B cell (primary cell): Measurements from ENCODE around the gene ZRANB3. TPM values are rescaled to one million over a fixed set of nuclear protein-coding genes. Genes with fewer than 3 reads are reported as not detected.

ENCODE experiments used
- ATAC-seq: fragments of 200-7000 bp; cut with Tn5 transposase; one replicate; pipeline ENCODE4 v1.10.0; 2021; ENCODE audit warnings: low read depth, mild to moderate bottlenecking, moderate number of reproducible peaks, moderate library complexity
- CTCF ChIA-PET: fragments of 350-600 bp; sonication (Branson Sonifier 250); formaldehyde crosslinking; loops from one replicate; lab custom pipeline; 2021; ENCODE audit warnings: antibody characterized with exemption, inconsistent platforms; lab: Charles Lee
- POLR2A ChIA-PET: fragments of 350-600 bp; sonication (Branson Sonifier 250); formaldehyde crosslinking; loops from one replicate; lab custom pipeline; 2021; ENCODE audit warnings: antibody characterized with exemption; lab: Charles Lee
- DNase-seq: peaks from one replicate; pipeline ENCODE4 v3.0.0; 2013
- H2AFZ ChIP-seq: 2 replicates; pipeline ENCODE4 v1.6.1; 2012; ENCODE audit warnings: mild to moderate bottlenecking, low read depth, low read length; ENCODE audit not compliant: insufficient read depth, poor library complexity, severe bottlenecking
- H3K27ac ChIP-seq, 2 donors: 1 replicate in 1 of 2; 2 replicates in 1 of 2; pipeline ENCODE4 v1.5.1; 2012 to 2013; ENCODE audit warnings: low read length in 2 of 2, mild to moderate bottlenecking in 2 of 2, moderate library complexity in 1 of 2
- H3K27me3 ChIP-seq, 4 experiments: fragments of 200-600 bp in 1 of 4; sonication (generic) in 1 of 4; replicated peaks in 1 of 4; 1 replicate in 2 of 4; 2 replicates in 2 of 4; pipeline versions ENCODE4 v1.6.1 to v1.7.0; 2013 to 2016; ENCODE audit warnings: low read length in 3 of 4, mild to moderate bottlenecking in 2 of 4, mixed read lengths in 1 of 4, moderate library complexity in 1 of 4; ENCODE audit not compliant: insufficient read depth in 4 of 4, control insufficient read depth in 3 of 4; ENCODE audit errors: control extremely low read depth in 1 of 4
- H3K36me3 ChIP-seq, 2 experiments: replicated peaks in 1 of 2; 1 replicate in 1 of 2; 2 replicates in 1 of 2; pipeline versions ENCODE4 v1.6.1 to v1.7.1; 2013; ENCODE audit warnings: low read length in 1 of 2; ENCODE audit not compliant: insufficient read depth in 2 of 2, control insufficient read depth in 1 of 2; ENCODE audit errors: control extremely low read depth in 1 of 2, extremely low read depth in 1 of 2
- H3K4me1 ChIP-seq, 2 donors: fragments of 200-600 bp in 1 of 2; sonication (generic) in 1 of 2; 1 replicate in 1 of 2; 2 replicates in 1 of 2; pipeline versions ENCODE4 v1.5.1 to v1.6.1; 2013 to 2017; ENCODE audit warnings: low read length in 2 of 2; ENCODE audit not compliant: control insufficient read depth in 2 of 2, insufficient read depth in 2 of 2
- H3K4me2 ChIP-seq: replicated peaks from 2 replicates; pipeline ENCODE3; 2012; ENCODE audit warnings: mild to moderate bottlenecking, low read depth, low read length; ENCODE audit not compliant: poor library complexity, severe bottlenecking
- H3K4me3 ChIP-seq, 5 experiments: fragments of 200-600 bp in 1 of 5; sonication (generic) in 1 of 5; 1 replicate in 3 of 5; 2 replicates in 2 of 5; pipeline versions ENCODE4 v1.5.1 to v1.7.0; 2011 to 2016; ENCODE audit warnings: low read length in 4 of 5, mild to moderate bottlenecking in 4 of 5, low read depth in 2 of 5, control low read depth in 1 of 5, moderate library complexity in 1 of 5; ENCODE audit not compliant: insufficient read depth in 1 of 5; ENCODE audit errors: control extremely low read depth in 1 of 5, extremely low read depth in 1 of 5
- H3K79me2 ChIP-seq: fragments of 200-600 bp; sonication (generic); one replicate; pipeline ENCODE4 v1.6.0; 2016; ENCODE audit warnings: low read length; ENCODE audit not compliant: control insufficient read depth, insufficient read depth
- H3K9ac ChIP-seq: fragments of 200-600 bp; sonication (generic); 2 replicates; pipeline ENCODE4 v1.6.1; 2017; ENCODE audit warnings: mild to moderate bottlenecking, low read length, moderate library complexity
- H3K9me3 ChIP-seq, 3 donors: one replicate each; pipeline versions ENCODE4 v1.6.1 to v1.7.1; 2013; ENCODE audit warnings: low read length in 2 of 3; ENCODE audit not compliant: control insufficient read depth in 2 of 3, insufficient read depth in 1 of 3; ENCODE audit errors: control extremely low read depth in 1 of 3
- H4K20me1 ChIP-seq: 2 replicates; pipeline ENCODE4 v1.6.0; 2012; ENCODE audit warnings: mild to moderate bottlenecking, low read length; ENCODE audit not compliant: insufficient read depth, control insufficient read depth, poor library complexity, severe bottlenecking
- H3K27ac Mint-ChIP-seq: one replicate; pipeline ENCODE4 v1.8.0; 2021; ENCODE audit warnings: mixed read lengths
- H3K27me3 Mint-ChIP-seq: one replicate; pipeline ENCODE4 v1.8.0; 2021; ENCODE audit warnings: mixed read lengths
- H3K4me1 Mint-ChIP-seq: one replicate; pipeline ENCODE4 v1.8.0; 2021; ENCODE audit warnings: mixed read lengths
- H3K4me3 Mint-ChIP-seq: one replicate; pipeline ENCODE4 v1.8.0; 2021; ENCODE audit warnings: mixed read lengths
- H3K9me3 Mint-ChIP-seq: one replicate; pipeline ENCODE4 v1.8.0; 2022; ENCODE audit warnings: mixed read lengths; ENCODE audit not compliant: insufficient read depth
- EZH2 ChIP-seq: IDR thresholded peaks from 2 replicates; pipeline ENCODE4 v1.6.1; 2012; ENCODE audit warnings: borderline replicate concordance, low read depth, mild to moderate bottlenecking, moderate library complexity, low read length; ENCODE audit not compliant: insufficient read depth, poor library complexity, severe bottlenecking
- WGBS: methylation state at CpG from one replicate; pipeline ENCODE4 v1.1.5; 2013; ENCODE audit warnings: missing lambda C conversion rate; ENCODE audit not compliant: insufficient coverage; 5-methylcytosine and 5-hydroxymethylcytosine counted together
- intact Hi-C: fragments of 100-400 bp; cut with micrococcal nuclease; formaldehyde crosslinking; loops from one replicate; pipeline ENCODE4 v1.10.0; 2022
- polyA plus RNA-seq: library from polyadenylated mRNA; depleted of rRNA; stranded (reverse); fragments of >200 nt; gene quantifications from 2 replicates; pipeline ENCODE4 v1.2.3, GENCODE V29; 2012
- total RNA-seq, 2 donors: library from RNA; stranded (reverse); fragments of 120-200 nt in 1 of 2; gene quantifications; 1 replicate in 1 of 2; 2 replicates in 1 of 2; pipeline versions ENCODE4 v1.2.3 to v1.2.4, GENCODE V29; 2013 to 2022
- TF ChIP-seq, protein P1 (sequence below): fragments of 200-600 bp; IDR thresholded peaks from one replicate; pipeline ENCODE4 v1.8.0; 2022; ENCODE audit warnings: antibody characterized with exemption, mild to moderate bottlenecking

ZRANB3 gene
- total and polyA plus RNA-seq, 2 donors (not counting 1 experiment from before 2014, with no cell fraction given): 2.4 to 9.8 TPM

DNA sequence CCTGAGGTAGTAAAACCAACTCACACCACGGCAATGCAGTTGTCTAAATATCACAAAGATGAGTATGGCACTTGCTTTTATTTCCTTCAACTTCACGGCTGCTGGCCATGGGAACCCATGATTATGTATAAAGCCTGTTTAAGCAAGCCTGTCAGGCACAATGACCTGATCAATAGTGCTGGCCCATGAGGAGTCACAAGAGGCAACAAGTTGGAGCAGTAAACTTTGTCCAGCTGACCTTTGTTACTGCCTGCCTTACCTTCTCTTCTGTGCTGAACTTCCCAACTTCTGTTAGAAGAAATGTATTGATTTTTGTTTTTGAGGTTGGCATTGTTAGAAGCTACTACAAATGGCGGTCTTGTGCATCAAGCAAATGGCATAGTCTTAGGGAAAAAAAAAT is 327.1 kb downstream of the ZRANB3 start:
- H3K27ac Mint-ChIP-seq: no peak overlapping the region
- no peak for ATAC-seq
- H3K4me3 Mint-ChIP-seq: no peak overlapping the region
- H3K27ac ChIP-seq: no peak overlapping the region
- H3K9me3 ChIP-seq: no peaks in the 10 kb centered on the region
- CTCF ChIA-PET: no interaction called here
- H3K27me3 ChIP-seq: no peaks in the 10 kb centered on the region
- TF ChIP-seq, protein P1, sequence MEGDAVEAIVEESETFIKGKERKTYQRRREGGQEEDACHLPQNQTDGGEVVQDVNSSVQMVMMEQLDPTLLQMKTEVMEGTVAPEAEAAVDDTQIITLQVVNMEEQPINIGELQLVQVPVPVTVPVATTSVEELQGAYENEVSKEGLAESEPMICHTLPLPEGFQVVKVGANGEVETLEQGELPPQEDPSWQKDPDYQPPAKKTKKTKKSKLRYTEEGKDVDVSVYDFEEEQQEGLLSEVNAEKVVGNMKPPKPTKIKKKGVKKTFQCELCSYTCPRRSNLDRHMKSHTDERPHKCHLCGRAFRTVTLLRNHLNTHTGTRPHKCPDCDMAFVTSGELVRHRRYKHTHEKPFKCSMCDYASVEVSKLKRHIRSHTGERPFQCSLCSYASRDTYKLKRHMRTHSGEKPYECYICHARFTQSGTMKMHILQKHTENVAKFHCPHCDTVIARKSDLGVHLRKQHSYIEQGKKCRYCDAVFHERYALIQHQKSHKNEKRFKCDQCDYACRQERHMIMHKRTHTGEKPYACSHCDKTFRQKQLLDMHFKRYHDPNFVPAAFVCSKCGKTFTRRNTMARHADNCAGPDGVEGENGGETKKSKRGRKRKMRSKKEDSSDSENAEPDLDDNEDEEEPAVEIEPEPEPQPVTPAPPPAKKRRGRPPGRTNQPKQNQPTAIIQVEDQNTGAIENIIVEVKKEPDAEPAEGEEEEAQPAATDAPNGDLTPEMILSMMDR: no peak
- no peak for TF ChIP-seq EZH2
- no peaks in the 10 kb centered on the region for H4K20me1 ChIP-seq
- no peaks in the 10 kb centered on the region for H3K27me3 Mint-ChIP-seq
- no peaks in the 10 kb centered on the region for H3K4me1 ChIP-seq
- WGBS: 100% methylated on average over 1 of the region's 3 CpGs
- POLR2A ChIA-PET: no interaction called here
- no peak overlapping the region for H3K4me2 ChIP-seq
- H3K9me3 Mint-ChIP-seq: no peaks in the 10 kb centered on the region
- intact Hi-C loops: no loop called here
- H3K79me2 ChIP-seq: no peaks in the 10 kb centered on the region
- no peak overlapping the region for H3K4me3 ChIP-seq
- H3K4me1 Mint-ChIP-seq: no peaks in the 10 kb centered on the region
- no peaks in the 10 kb centered on the region for H3K36me3 ChIP-seq
- DNase-seq: no peak
- H2AFZ ChIP-seq: no peak overlapping the region
- no peak overlapping the region for H3K9ac ChIP-seq

DNA sequence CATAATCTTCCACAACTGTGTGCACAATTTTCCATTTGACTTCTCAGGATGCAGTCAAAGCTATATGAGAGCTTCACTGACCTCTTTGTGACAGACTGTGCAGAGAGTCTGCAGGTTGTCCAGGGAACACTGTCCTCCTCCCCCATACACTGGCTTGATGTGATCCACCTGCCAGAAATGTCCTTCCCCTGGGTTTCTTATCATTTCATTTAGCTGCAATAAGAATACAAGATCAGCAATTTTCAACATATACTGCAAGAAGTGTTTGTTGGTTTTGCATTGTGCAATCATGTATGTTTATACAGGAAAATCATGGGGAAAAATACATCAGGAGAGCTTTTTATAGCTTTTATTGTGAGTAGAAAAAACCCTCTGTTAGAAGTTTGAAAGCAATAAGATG is 328.3 kb downstream of the ZRANB3 start:
- Histone ChIP-seq H3K9ac (no peak overlapping the region), H3K4me1 (no peaks in the 10 kb centered on the region), H3K9me3 (no peaks in the 10 kb centered on the region), H3K36me3 (no peaks in the 10 kb centered on the region), H4K20me1 (no peaks in the 10 kb centered on the region), H3K79me2 (no peaks in the 10 kb centered on the region), H3K4me3 (no peak overlapping the region), H3K27me3 (no peaks in the 10 kb centered on the region), H3K27ac (no peak overlapping the region), H3K4me2 (no peak overlapping the region), H2AFZ (no peak overlapping the region)
- TF ChIP-seq, protein P1: no peak
- TF ChIP-seq EZH2: no peak
- Mint-ChIP-seq H3K4me3 (no peak overlapping the region), H3K9me3 (no peaks in the 10 kb centered on the region), H3K27me3 (no peaks in the 10 kb centered on the region), H3K27ac (no peak overlapping the region), H3K4me1 (no peaks in the 10 kb centered on the region)
- no peak for DNase-seq
- POLR2A ChIA-PET: no interaction called here
- ATAC-seq: no peak
- intact Hi-C loops: no loop called here
- CTCF ChIA-PET: no interaction called here
